GM21423 (cell line): ENCODE measurements around the gene MBP.

Experiments used
- ATAC-seq: cut with Tn5 transposase; IDR thresholded peaks from one replicate; pipeline ENCODE4 v1.9.1; 2021; ENCODE audit warnings: mild to moderate bottlenecking, moderate library complexity; ENCODE audit not compliant: unreplicated experiment

MBP gene

DNA sequence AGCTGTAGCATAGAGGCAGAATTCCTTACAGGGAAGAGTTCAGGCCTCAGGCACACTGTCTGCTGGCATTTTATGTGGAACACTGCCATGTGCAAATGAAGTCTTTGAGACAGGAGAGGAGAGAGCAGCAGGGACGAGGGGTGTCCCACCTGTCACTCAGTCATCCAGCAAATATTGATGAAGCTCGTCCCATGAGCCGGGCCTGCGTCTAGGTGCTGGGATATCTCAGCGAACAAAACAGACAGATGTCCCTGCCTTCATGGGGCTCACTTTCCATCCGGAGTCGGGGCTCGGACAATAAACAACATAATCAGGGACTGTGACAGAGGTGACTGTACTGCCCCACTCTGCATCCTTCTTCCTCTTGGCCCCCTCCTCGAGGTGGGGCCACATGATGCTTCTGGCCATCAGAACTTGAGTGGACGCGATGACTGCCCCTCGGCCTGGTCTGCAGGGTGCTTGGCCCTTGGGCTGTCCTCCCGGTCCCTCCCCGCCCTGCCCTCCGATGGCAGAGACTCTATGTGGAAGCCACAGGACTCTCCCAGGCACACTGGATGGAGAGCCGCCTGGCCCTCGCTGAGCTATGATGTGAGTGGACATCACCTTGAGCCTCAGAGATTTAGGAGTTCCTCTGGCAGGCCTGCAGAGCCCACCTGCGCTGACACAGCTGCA, 78.8 kb downstream of the MBP start:
- ATAC-seq = no peak

DNA sequence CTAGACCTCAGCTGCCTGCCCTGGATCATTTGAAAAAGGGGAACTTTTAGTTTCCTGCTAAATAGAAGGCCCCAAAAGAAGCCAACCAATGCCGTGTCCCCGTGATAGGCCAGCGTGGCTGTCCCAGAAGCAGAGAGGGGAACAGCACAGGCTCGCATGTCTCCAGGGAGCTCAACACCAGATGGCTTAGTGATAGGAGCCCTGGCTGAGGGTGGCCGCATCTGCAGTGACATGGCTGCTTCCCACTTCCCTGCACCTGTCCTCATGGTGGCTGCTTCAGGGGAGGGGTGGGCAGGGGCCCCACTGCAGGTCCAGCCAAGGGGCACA, 79.6 kb downstream of the MBP start:
- ATAC-seq = peak; percentile 31

DNA sequence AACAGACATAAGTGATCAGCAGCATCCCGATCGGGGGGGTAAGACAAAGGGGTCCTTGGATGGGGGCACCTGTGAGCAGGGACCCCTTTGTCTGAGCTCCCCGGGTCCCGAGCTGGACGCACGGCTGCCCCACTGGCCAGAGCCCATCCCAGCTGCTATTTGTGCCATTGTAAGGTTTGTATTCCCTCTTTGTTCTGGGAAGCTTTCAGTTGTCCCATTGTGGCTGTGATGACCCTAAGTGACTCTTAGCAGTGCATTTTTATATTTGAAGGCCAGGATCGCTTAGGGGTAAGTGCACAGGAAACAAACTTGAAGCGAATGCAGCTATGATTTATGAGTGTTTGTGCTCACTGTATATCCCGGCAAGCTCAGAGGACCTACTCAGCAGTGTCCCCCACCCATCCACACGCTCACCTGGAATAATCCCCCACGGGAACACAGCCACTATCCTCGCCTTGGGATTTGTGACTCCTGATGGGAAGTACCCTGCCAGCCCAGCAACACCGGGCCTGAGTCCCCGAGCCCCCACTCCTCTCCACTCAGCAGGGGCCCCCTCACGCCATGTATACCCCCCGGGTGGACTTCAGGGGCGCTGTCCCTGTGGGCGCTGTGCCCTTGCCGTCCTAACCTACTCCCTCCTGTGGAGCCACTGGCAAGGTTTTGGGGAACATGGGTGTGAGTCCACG, 80.1 kb downstream of the MBP start:
- no peak for ATAC-seq

- ATAC-seq = no peak
Measured at GRCh38 chr18:77051581-77052296, 80.8 kb downstream of the MBP start.

GRCh38 chr18:77049938-77050337, 82.6 kb downstream of the MBP start:
- ATAC-seq = no peak

DNA sequence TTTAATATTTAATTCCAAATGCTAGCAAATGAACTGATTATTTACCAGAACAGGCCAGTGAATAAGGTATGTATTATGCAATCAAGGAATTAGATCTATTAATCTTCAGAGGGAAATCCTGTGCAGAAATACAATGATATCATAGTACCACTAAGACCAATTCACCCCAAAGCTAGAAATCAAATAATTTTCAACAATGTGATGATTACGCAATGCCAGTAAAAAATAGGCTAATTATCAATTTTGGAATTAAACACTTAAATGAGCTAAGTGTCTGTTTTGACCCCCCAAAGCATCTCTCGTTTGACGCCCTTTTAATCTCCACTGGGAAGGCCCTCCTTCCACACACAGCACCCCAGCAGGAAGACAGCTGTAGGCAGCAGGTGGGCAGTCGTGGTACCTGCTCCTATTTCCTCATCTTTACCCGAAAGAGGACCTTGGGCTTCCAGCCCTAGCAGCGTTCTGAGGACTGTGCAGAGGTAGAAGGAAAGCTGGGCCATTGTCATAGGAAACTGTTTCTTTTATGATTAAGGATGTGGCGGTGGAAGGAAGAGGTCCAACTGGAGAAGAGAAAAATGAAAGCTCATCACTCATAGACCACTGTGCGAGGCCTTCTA, 84.7 kb downstream of the MBP start:
- ATAC-seq = no peak

DNA sequence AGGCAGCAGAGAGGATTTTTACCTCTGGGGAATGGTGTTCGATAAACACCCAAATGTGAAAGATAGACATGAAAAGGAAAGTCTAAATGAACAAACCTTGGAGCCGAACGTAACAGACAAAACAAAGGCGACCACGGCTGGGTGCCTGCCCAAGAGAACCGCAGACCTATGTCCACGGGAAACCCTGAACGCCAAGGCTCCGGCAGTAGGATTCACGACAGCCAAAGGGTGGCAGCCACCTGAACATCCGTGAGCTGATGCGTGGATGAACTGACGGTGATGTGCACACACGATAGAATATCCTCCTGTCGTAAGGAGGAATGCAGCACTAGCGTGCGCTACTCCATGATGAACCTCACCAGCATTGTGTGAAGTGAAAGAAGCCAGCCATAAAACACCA, 85.6 kb downstream of the MBP start:
- no peak for ATAC-seq

- no peak for ATAC-seq
Measured at GRCh38 chr18:77046409-77046808, 86.2 kb downstream of the MBP start.

DNA sequence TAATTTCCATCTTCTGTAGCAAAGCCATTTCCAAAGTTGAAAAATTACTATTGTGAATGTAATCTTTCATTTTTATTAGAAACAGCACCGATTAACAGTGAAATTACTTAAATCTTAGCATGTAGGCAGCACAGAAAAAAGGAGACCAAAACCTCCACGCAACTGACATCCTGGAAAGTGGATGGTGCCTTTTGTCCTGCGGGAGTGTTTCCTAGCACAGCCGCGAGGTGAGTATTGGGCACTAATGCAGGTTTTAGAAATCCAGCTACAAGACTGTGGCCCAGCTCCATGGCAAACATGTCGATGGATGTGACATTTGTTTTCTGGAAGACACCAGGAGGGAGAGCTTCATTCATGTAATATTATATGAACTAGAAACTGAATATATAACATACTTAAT, 86.9 kb downstream of the MBP start:
- no peak for ATAC-seq

DNA sequence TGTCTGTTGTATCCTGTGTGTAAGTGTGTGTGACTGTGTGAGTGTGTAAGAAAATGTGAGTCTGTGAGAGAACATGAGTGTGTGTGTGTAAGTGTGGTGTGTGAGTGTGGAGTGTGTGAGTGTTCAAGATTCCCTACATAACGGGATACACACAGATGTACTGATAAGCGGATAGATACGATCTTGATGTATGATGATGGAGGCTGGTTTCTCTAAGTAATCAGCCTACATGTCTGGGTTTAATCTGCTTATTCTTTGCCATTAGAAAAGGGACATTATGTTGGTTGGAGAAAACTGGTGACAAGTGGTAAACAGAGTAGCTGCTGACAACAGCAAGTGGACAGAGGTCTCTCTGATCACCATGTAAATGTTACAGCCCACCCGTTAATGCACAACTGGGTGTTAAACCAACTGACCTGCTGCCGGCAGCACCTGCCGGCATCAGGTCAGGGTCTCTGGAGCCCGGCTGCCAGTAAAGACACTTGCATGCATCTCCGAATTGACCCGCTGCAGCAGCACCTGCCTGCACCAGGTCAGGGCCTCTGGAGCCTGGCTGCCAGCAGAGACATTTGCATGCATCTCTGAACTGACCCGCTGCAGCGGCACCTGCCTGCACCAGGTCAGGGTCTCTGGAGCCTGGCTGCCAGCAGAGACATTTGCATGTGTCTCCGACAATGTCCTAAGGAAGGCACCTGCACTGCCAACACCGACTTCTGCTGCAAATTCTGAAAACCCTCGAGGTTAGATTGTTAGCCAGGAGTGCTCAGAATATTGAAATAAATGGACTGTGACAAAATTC, 87.5 kb downstream of the MBP start:
- no peak for ATAC-seq

DNA sequence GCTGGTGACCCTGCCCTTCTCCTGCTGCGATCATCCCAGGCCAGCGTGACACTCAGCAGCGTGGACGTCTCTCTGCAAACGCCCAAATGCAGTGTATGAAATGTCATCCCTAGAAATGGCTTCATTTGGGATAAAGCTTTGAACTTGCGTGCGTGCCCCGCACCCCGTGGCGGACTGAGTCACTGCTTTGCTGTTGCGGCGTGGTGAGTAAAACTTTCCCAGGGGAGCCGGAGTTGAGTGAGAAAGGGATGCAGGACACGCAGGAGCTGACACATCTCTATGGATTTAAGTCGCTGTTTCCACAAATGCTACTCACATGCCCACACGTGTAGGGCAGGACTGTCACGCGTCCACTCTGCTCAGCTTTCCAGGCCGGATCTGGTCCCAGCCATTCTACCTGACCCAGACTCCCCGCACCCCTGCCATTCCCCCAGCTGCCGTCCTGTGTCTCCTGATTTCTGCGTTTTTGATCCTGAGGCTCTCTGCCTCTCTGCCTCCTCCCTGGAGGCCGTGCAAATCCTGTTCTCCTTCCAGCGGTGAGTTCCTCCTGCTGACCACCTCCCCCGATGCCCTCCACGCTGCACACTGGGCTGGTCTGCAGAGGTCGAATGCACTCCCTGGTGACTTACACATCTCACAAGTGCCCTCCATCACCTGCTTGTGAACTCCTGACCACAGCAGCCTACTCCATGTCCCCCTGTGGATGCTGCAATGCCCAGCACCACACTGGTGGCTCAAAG, 88.9 kb downstream of the MBP start:
- ATAC-seq = no peak

GRCh38 chr18:77042583-77042982, 90.0 kb downstream of the MBP start:
- ATAC-seq = no peak

GRCh38 chr18:77039196-77040130, 93.1 kb downstream of the MBP start:
- ATAC-seq = no peak

DNA sequence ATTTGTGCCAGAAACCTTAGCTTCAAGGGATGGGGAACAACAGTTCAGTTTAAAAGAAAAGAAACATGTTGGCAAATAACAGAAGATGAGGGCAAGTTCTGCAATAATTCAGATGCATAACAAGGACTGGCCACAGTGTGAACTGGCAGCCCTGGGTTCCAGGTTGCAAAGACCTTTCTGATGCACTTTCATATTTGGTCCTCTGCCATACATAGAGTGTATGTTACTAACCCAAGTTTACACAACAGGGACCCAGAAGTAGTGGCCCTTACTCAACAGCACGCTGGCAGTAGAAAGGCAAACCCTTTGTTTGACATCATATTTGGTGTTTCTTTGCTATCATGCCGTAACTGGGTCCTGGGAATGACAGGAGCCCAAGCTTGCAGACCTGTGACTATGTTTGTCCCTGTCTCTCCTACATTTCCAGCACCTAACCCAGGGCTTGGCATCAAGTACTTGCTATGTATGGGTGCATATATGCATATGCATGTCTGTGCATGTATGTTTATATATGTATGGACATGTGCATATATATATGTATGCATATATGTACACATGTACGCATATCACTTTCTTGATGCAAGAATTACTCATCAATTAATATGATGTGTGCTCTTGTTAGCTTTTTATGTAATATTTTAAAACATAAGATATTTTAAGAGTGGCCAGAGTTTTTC, 94.3 kb downstream of the MBP start:
- ATAC-seq = no peak

DNA sequence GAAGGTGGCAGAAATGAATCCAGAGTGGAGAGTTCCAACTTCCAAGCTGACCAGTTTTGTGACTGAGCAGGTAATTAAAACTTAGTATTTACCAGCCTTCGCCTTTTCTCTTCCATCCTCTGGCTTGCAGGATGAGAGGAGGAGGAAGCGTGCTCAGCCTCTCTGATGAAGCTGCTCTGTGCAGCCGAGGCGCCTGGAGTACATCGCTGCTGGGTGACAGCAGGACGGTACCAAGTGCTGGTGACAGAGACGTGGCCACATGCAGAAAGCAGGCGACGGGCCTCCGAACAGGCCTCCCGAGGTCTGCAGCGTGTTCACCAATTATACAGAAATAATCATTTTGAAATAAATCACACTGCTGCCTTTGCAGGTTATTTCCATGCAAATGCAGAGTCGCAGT, 95.0 kb downstream of the MBP start:
- no peak for ATAC-seq

- ATAC-seq = no peak
Measured at GRCh38 chr18:77035380-77036187, 97.0 kb downstream of the MBP start.

GRCh38 chr18:77033575-77033974, 99.0 kb downstream of the MBP start:
- ATAC-seq = no peak

GRCh38 chr18:77032181-77032701, 100.3 kb downstream of the MBP start:
- no peak for ATAC-seq
